ENCODE data around the gene MAP3K10. TPM values are rescaled to one million over a fixed set of nuclear protein-coding genes. Genes with fewer than 3 reads are reported as not detected.

Gene MAP3K10
- total and polyA plus RNA-seq, 5 experiments from 2014 or later = 0.15 to 35.6 (median 0.58) TPM

DNA sequence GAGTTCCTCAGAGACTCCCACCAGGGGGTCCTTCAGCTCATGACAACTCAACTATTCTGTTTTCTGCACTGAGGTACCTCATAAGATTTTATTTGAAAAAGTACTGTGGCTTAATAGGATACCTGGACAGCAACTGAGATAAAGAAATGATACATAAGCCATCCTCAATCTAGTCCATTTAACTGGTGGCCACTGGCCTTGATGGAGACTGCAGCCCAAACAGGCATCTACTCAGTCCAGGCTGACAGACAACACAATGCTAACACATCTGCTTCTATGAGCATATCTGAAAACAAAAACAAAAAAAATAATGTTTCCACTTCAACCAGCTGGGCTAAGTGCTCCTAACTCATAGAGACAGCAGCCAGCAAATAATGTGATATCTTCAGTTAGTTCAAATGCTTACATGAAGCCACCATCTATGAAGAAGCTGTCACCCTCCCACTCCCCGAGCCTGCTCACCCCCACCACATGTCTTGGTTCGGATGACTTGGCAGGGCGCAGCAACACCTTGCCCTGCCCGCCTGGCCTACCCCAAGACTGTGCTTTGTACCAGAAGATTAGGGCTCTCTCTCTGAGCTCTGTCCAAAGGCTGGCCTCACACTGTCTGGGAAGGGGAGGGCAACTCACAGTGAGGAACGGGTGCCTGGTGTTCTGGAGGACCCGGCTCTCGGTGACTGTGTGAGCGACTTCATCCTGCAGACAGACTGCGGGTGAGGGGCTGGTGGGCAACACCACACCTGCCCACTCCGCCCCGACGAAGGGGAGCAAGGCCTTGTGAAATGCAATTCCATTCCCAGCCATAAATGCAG, 48.4 kb downstream of the MAP3K10 start:
- no peaks in the 10 kb centered on the region for H3K9me3 Mint-ChIP-seq
- POLR2A ChIA-PET = interaction anchor here (0.9 kb wide), 1 partner anchor 178 kb away, joined by 3 read pairs; no protein-coding TSS in a partner anchor
- peak overlapping the region in 1 of 10 donors; percentile 6 for H3K27ac Mint-ChIP-seq
- H3K4me3 Mint-ChIP-seq = no peak overlapping the region
- ATAC-seq (no peak), DNase-seq (no peak)
- H3K4me1 Mint-ChIP-seq = peaks cover 0 to 4% (median under 1%) of the 10 kb centered on the region in 4 donors
- no peaks in the 10 kb centered on the region for H3K27me3 Mint-ChIP-seq
- peaks cover 0 to 67% (median 9%) of the 10 kb centered on the region in 3 donors for H3K36me3 Mint-ChIP-seq

GRCh38 chr19:40240332-40240731, 49.1 kb downstream of the MAP3K10 start:
- peaks cover 0 to 64% (median 9%) of the 10 kb centered on the region in 3 donors for H3K36me3 Mint-ChIP-seq
- H3K4me3 Mint-ChIP-seq = no peak overlapping the region
- ATAC-seq (no peak), DNase-seq (no peak)
- peaks cover 0 to 9% (median 5%) of the 10 kb centered on the region in 4 donors for H3K4me1 Mint-ChIP-seq
- H3K9me3 Mint-ChIP-seq = no peaks in the 10 kb centered on the region
- H3K27me3 Mint-ChIP-seq = no peaks in the 10 kb centered on the region
- POLR2A ChIA-PET = no interaction called here
- no peak overlapping the region for H3K27ac Mint-ChIP-seq

GRCh38 chr19:40241125-40241808, 50.0 kb downstream of the MAP3K10 start:
- DNase-seq = no peak
- peaks cover 0 to 12% (median 7%) of the 10 kb centered on the region in 4 donors for H3K4me1 Mint-ChIP-seq
- H3K27ac Mint-ChIP-seq = peak overlapping the region in 1 of 10 donors; percentile 65
- H3K9me3 Mint-ChIP-seq = no peaks in the 10 kb centered on the region
- H3K4me3 Mint-ChIP-seq = peak overlapping the region in 1 of 10 donors; percentile 24
- POLR2A ChIA-PET = no interaction called here
- no peak for ATAC-seq
- peaks cover 0 to 71% (median 9%) of the 10 kb centered on the region in 3 donors for H3K36me3 Mint-ChIP-seq
- H3K27me3 Mint-ChIP-seq = no peaks in the 10 kb centered on the region

GRCh38 chr19:40241809-40242384, 50.7 kb downstream of the MAP3K10 start:
- POLR2A ChIA-PET = no interaction called here
- Mint-ChIP-seq H3K27me3 (no peaks in the 10 kb centered on the region), H3K4me3 (peak overlapping the region in 1 of 10 donors; percentile 20), H3K4me1 (peaks cover 0 to 14% (median 6%) of the 10 kb centered on the region in 4 donors), H3K27ac (no peak overlapping the region), H3K36me3 (peaks cover 0 to 68% (median 5%) of the 10 kb centered on the region in 3 donors), H3K9me3 (no peaks in the 10 kb centered on the region)
- no peak for ATAC-seq
- DNase-seq = no peak

GRCh38 chr19:40242480-40242879, 51.3 kb downstream of the MAP3K10 start:
- no peak overlapping the region for H3K27ac Mint-ChIP-seq
- POLR2A ChIA-PET = no interaction called here

GRCh38 chr19:40243181-40243580, 52.0 kb downstream of the MAP3K10 start:
- peak overlapping the region in 1 of 10 donors; percentile 32 for H3K27ac Mint-ChIP-seq
- peaks cover 0 to 61% (median 2%) of the 10 kb centered on the region in 3 donors for H3K36me3 Mint-ChIP-seq
- POLR2A ChIA-PET = interaction anchor here (0.6 kb wide), 1 partner anchor 43 kb away, joined by 3 read pairs; no protein-coding TSS in a partner anchor

More at GRCh38 chr19:40242480-40242879, 51.3 kb downstream of the MAP3K10 start:
- H3K9me3 Mint-ChIP-seq = no peaks in the 10 kb centered on the region
- H3K4me1 Mint-ChIP-seq = peaks cover 0 to 17% (median 6%) of the 10 kb centered on the region in 4 donors
- no peak overlapping the region for H3K4me3 Mint-ChIP-seq
- DNase-seq = no peak
- peaks cover 0 to 65% (median 2%) of the 10 kb centered on the region in 3 donors for H3K36me3 Mint-ChIP-seq
- H3K27me3 Mint-ChIP-seq = no peaks in the 10 kb centered on the region
- no peak for ATAC-seq

GRCh38 chr19:40244579-40245317, 53.5 kb downstream of the MAP3K10 start:
- H3K9me3 Mint-ChIP-seq = no peaks in the 10 kb centered on the region
- H3K27ac Mint-ChIP-seq = peak overlapping the region in 2 of 10 donors; percentile 23 to 39
- POLR2A ChIA-PET = no interaction called here
- no peak overlapping the region for H3K4me3 Mint-ChIP-seq
- peaks cover 9 to 33% (median 19%) of the 10 kb centered on the region in 4 donors for H3K4me1 Mint-ChIP-seq
- no peak for DNase-seq
- no peak for ATAC-seq
- peaks cover 0 to 53% (median 3%) of the 10 kb centered on the region in 3 donors for H3K36me3 Mint-ChIP-seq
- no peaks in the 10 kb centered on the region for H3K27me3 Mint-ChIP-seq

More at GRCh38 chr19:40243181-40243580, 52.0 kb downstream of the MAP3K10 start:
- Mint-ChIP-seq H3K9me3 (no peaks in the 10 kb centered on the region), H3K4me1 (peaks cover 0 to 23% (median 11%) of the 10 kb centered on the region in 4 donors), H3K4me3 (no peak overlapping the region), H3K27me3 (no peaks in the 10 kb centered on the region)
- DNase-seq = no peak
- no peak for ATAC-seq

GRCh38 chr19:40245506-40246128, 54.4 kb downstream of the MAP3K10 start:
- Mint-ChIP-seq H3K27ac (peak overlapping the region in 2 of 10 donors; percentile 27 to 75), H3K27me3 (no peaks in the 10 kb centered on the region), H3K4me3 (no peak overlapping the region), H3K9me3 (no peaks in the 10 kb centered on the region), H3K4me1 (peaks cover 13 to 42% (median 25%) of the 10 kb centered on the region in 4 donors), H3K36me3 (peaks cover 0 to 56% (median 3%) of the 10 kb centered on the region in 3 donors)
- POLR2A ChIA-PET = no interaction called here
- no peak for ATAC-seq
- no peak for DNase-seq

GRCh38 chr19:40246292-40247073, 55.3 kb downstream of the MAP3K10 start:
- POLR2A ChIA-PET = no interaction called here
- Mint-ChIP-seq H3K36me3 (peaks cover 0 to 53% (median 4%) of the 10 kb centered on the region in 3 donors), H3K4me3 (no peak overlapping the region), H3K27ac (peak overlapping the region in 2 of 10 donors; percentile 8 to 70), H3K9me3 (no peaks in the 10 kb centered on the region), H3K27me3 (no peaks in the 10 kb centered on the region), H3K4me1 (peaks cover 13 to 46% (median 25%) of the 10 kb centered on the region in 4 donors)
- DNase-seq (no peak), ATAC-seq (no peak)

DNA sequence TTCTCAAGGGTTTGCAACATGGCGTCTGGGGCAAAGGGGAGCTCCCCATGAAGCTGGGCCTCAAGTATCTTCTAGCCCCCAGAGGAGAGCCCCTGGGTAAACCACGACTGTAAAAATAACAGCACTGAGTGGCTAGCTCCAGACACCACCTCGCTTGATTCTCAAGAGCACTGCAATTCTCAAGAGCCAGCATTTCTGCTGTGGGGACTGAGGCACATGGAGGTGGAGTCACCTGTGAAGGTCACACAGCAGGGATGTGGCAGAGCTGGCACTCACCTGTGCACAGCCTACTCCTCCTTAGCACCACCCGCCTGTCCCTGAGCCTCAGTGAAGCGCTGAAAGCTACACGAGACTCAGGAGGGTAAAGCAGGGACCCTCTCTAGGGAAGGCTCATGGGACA, 56.0 kb downstream of the MAP3K10 start:
- Mint-ChIP-seq H3K9me3 (no peaks in the 10 kb centered on the region), H3K4me3 (no peak overlapping the region), H3K36me3 (peaks cover 0 to 54% (median 7%) of the 10 kb centered on the region in 3 donors), H3K4me1 (peaks cover 16 to 51% (median 28%) of the 10 kb centered on the region in 4 donors), H3K27me3 (no peaks in the 10 kb centered on the region), H3K27ac (peak overlapping the region in 2 of 10 donors; percentile 4 to 82)
- DNase-seq (no peak), ATAC-seq (no peak)
- POLR2A ChIA-PET = no interaction called here

DNA sequence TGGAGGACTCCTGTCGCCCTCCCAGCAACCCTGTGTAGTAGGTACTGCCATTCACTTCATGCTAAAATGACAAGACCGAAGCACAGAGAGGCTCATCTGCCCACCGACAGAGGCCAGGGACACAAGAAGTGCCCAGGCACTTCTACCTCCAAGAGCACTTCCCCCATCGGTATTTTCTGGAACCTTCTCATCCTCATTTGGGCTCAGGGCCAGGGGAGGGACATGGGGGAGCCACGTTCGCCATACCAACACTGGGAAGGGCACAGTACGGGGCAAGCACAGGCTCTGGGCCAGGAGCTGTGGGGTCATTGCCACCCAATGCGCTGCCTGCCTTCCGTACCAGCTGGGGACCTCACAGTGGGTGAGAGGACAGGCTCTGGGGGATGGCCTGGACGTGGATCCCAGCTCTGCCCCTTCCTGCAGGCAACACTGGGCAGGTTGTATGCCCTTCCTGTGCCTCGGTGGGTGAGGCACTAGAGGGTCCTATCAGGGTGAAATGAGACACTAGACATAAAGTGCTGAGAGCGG, 56.6 kb downstream of the MAP3K10 start:
- Mint-ChIP-seq H3K27ac (peak overlapping the region in 4 of 10 donors; percentile 15 to 82 (median 43)), H3K4me1 (peaks cover 21 to 57% (median 33%) of the 10 kb centered on the region in 4 donors), H3K27me3 (no peaks in the 10 kb centered on the region), H3K4me3 (peak overlapping the region in 1 of 10 donors; percentile 2), H3K36me3 (peaks cover 0 to 56% (median 10%) of the 10 kb centered on the region in 3 donors), H3K9me3 (no peaks in the 10 kb centered on the region)
- POLR2A ChIA-PET = no interaction called here
- ATAC-seq (no peak), DNase-seq (no peak)

Measured in naive thymus-derived CD8-positive, alpha-beta T cell (primary cell).